Thyroid gland (tissue), 4 donors: ENCODE data around the gene ZRSR2.

Experiments
- POLR2A ChIP-seq, 2 donors: fragments of 450-650 bp; IDR thresholded peaks; one replicate each; pipeline ENCODE4 v1.6.1; 2017; ENCODE audit warnings: antibody characterized with exemption in 2 of 2, mild to moderate bottlenecking in 2 of 2, moderate library complexity in 1 of 2
- TF ChIP-seq, protein P1 (sequence below), 6 experiments: fragments of 200-600 bp in 3 of 6; fragments of 450-650 bp in 3 of 6; sonication (generic) in 3 of 6; IDR thresholded peaks; one replicate each; pipeline ENCODE4 v1.5.1; 2016 to 2019; ENCODE audit warnings: antibody characterized with exemption in 6 of 6, mild to moderate bottlenecking in 2 of 6, inconsistent platforms in 1 of 6, moderate library complexity in 1 of 6

- TF ChIP-seq POLR2A (IDR thresholded peaks at IDR 0.05), result no peak
- TF ChIP-seq, protein P1, sequence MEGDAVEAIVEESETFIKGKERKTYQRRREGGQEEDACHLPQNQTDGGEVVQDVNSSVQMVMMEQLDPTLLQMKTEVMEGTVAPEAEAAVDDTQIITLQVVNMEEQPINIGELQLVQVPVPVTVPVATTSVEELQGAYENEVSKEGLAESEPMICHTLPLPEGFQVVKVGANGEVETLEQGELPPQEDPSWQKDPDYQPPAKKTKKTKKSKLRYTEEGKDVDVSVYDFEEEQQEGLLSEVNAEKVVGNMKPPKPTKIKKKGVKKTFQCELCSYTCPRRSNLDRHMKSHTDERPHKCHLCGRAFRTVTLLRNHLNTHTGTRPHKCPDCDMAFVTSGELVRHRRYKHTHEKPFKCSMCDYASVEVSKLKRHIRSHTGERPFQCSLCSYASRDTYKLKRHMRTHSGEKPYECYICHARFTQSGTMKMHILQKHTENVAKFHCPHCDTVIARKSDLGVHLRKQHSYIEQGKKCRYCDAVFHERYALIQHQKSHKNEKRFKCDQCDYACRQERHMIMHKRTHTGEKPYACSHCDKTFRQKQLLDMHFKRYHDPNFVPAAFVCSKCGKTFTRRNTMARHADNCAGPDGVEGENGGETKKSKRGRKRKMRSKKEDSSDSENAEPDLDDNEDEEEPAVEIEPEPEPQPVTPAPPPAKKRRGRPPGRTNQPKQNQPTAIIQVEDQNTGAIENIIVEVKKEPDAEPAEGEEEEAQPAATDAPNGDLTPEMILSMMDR (IDR thresholded peaks at IDR 0.05), result no peak
These were observed 40.4 kb upstream of the ZRSR2 start for GRCh38 chrX:15749642-15750610.
